HepG2 (cell line): ENCODE data around the gene GPS2.

Experiments
- ATF7 ChIP-seq, 2 experiments: fragments of 450-650 bp in 1 of 2; sonication (generic) in 1 of 2; formaldehyde crosslinking in 1 of 2; IDR thresholded peaks; 2 replicates each; pipeline versions ENCODE4 v1.4.0 to v1.6.1; 2016 to 2020; ENCODE audit warnings: antibody characterized with exemption in 1 of 2, mild to moderate bottlenecking in 1 of 2, missing genetic modification reagents in 1 of 2
- CREB1 ChIP-seq, 2 experiments: fragments of 450-650 bp in 1 of 2; IDR thresholded peaks; 2 replicates each; pipeline ENCODE4 v1.6.1; 2016 to 2017; ENCODE audit warnings: control low read depth in 1 of 2, mild to moderate bottlenecking in 1 of 2, missing compliant biosample characterization in 1 of 2, missing genetic modification characterization in 1 of 2
- EZH2 ChIP-seq: conservative IDR thresholded peaks from 2 replicates; pipeline ENCODE4 v1.6.1; 2012; ENCODE audit warnings: mild to moderate bottlenecking, low read depth, low read length, moderate library complexity
- JUN ChIP-seq: sonication (generic); formaldehyde crosslinking; IDR thresholded peaks from 2 replicates; pipeline ENCODE4 v1.4.0; 2020; ENCODE audit warnings: mild to moderate bottlenecking, missing genetic modification reagents
- NFYB ChIP-seq: sonication (generic); formaldehyde crosslinking; IDR thresholded peaks from 2 replicates; pipeline ENCODE4 v1.4.0; 2020; ENCODE audit warnings: missing genetic modification reagents
- NR2C2 ChIP-seq: sonication (generic); formaldehyde crosslinking; IDR thresholded peaks from 2 replicates; pipeline ENCODE4 v1.4.0; 2020; ENCODE audit warnings: missing genetic modification reagents, mild to moderate bottlenecking, moderate library complexity, borderline replicate concordance
- SIN3A ChIP-seq: IDR thresholded peaks from 2 replicates; pipeline ENCODE4 v1.6.1; 2011; ENCODE audit warnings: low read depth, mild to moderate bottlenecking, control low read depth, low read length, borderline replicate concordance
- SMC3 ChIP-seq: IDR thresholded peaks from 2 replicates; pipeline ENCODE4 v1.6.1; 2011; ENCODE audit warnings: low read length, improper control_type of control experiment
- ZNF768 ChIP-seq: sonication (generic); formaldehyde crosslinking; IDR thresholded peaks from 2 replicates; pipeline ENCODE4 v1.4.0; 2020; ENCODE audit warnings: missing genetic modification reagents
- TF ChIP-seq, protein P1 (sequence below): sonication (generic); formaldehyde crosslinking; IDR thresholded peaks from 2 replicates; pipeline ENCODE4 v1.5.0; 2020; ENCODE audit warnings: missing genetic modification reagents, mild to moderate bottlenecking, borderline replicate concordance
- TF ChIP-seq, protein P2 (sequence below): sonication (generic); formaldehyde crosslinking; IDR thresholded peaks from 2 replicates; pipeline ENCODE4 v1.8.1; 2023; ENCODE audit warnings: mild to moderate bottlenecking, missing genetic modification reagents, borderline replicate concordance
- TF ChIP-seq, protein P3 (sequence below): IDR thresholded peaks from 2 replicates; pipeline ENCODE4 v1.6.1; 2016; ENCODE audit warnings: missing compliant biosample characterization, missing genetic modification reagents, borderline replicate concordance

DNA sequence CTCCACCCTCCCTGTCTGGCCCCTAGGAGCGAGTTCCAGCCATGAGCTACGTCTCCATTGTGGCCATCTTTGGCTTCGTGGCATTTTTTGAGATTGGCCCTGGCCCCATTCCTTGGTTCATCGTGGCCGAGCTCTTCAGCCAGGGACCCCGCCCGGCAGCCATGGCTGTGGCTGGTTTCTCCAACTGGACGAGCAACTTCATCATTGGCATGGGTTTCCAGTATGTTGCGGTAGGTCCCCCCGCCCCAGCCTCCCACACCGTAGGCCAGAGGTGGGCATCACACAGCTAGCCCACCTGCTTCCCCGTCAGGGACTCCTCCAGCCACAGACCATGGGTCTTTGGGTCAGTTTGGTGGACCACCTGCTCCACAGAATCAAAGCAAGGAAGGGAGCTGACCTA, 29.5 kb downstream of the GPS2 start:
- TF ChIP-seq, protein P1, sequence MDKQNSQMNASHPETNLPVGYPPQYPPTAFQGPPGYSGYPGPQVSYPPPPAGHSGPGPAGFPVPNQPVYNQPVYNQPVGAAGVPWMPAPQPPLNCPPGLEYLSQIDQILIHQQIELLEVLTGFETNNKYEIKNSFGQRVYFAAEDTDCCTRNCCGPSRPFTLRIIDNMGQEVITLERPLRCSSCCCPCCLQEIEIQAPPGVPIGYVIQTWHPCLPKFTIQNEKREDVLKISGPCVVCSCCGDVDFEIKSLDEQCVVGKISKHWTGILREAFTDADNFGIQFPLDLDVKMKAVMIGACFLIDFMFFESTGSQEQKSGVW (CRISPR knock-in tag) = no peak
- TF ChIP-seq EZH2 = no peak
- TF ChIP-seq, protein P2, sequence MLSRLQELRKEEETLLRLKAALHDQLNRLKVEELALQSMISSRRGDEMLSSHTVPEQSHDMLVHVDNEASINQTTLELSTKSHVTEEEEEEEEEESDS = no peak
- no peak for TF ChIP-seq ATF7 (IDR thresholded peaks at IDR 0.05)
- TF ChIP-seq ATF7 (CRISPR knock-in tag; IDR thresholded peaks at IDR 0.05) = no peak
- TF ChIP-seq NR2C2 (CRISPR knock-in tag) = no peak
- TF ChIP-seq SIN3A = no peak
- TF ChIP-seq CREB1 (IDR thresholded peaks at IDR 0.05) = no peak
- no peak for TF ChIP-seq CREB1 (CRISPR knock-in tag; IDR thresholded peaks at IDR 0.05)
- TF ChIP-seq SMC3 = no peak
- TF ChIP-seq ZNF768 (CRISPR knock-in tag) = no peak
- TF ChIP-seq, protein P3, sequence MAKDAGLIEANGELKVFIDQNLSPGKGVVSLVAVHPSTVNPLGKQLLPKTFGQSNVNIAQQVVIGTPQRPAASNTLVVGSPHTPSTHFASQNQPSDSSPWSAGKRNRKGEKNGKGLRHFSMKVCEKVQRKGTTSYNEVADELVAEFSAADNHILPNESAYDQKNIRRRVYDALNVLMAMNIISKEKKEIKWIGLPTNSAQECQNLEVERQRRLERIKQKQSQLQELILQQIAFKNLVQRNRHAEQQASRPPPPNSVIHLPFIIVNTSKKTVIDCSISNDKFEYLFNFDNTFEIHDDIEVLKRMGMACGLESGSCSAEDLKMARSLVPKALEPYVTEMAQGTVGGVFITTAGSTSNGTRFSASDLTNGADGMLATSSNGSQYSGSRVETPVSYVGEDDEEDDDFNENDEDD = no peak
- TF ChIP-seq JUN (CRISPR knock-in tag) = no peak
- no peak for TF ChIP-seq NFYB (CRISPR knock-in tag)
